Glutamatergic neuron (in vitro differentiated cells): ENCODE data around the gene HS3ST2. TPM values are rescaled to one million over a fixed set of nuclear protein-coding genes. Genes with fewer than 3 reads are reported as not detected.

Source experiments
- DNase-seq: peaks from one replicate; pipeline ENCODE4 v3.0.0; 2022
- H3K27ac Mint-ChIP-seq: one replicate; pipeline ENCODE4 v1.8.0; 2020; ENCODE audit warnings: mild to moderate bottlenecking, mixed read lengths, inconsistent platforms; ENCODE audit not compliant: unreplicated experiment
- H3K27me3 Mint-ChIP-seq: one replicate; pipeline ENCODE4 v1.8.0; 2020; ENCODE audit warnings: mild to moderate bottlenecking, moderate library complexity, mixed read lengths, inconsistent platforms; ENCODE audit not compliant: unreplicated experiment
- H3K36me3 Mint-ChIP-seq: one replicate; pipeline ENCODE4 v1.8.0; 2020; ENCODE audit warnings: mild to moderate bottlenecking, mixed read lengths, inconsistent platforms; ENCODE audit not compliant: unreplicated experiment
- H3K4me1 Mint-ChIP-seq: one replicate; pipeline ENCODE4 v1.8.0; 2020; ENCODE audit warnings: mild to moderate bottlenecking, low read depth, mixed read lengths, inconsistent platforms; ENCODE audit not compliant: unreplicated experiment
- H3K4me3 Mint-ChIP-seq: one replicate; pipeline ENCODE4 v1.8.0; 2020; ENCODE audit warnings: mild to moderate bottlenecking, mixed read lengths, inconsistent platforms; ENCODE audit not compliant: unreplicated experiment
- H3K9me3 Mint-ChIP-seq: one replicate; pipeline ENCODE4 v1.8.0; 2020; ENCODE audit warnings: mild to moderate bottlenecking, moderate library complexity, mixed read lengths, inconsistent platforms; ENCODE audit not compliant: unreplicated experiment
- total RNA-seq: library from RNA; stranded (reverse); fragmentation: NEBNext Ultra II Directional; extraction: Animal tissue kit (Norgen Biotek cat#: 25700); gene quantifications from one replicate; pipeline ENCODE4 v1.2.1, GENCODE V29; 2021; ENCODE audit not compliant: unreplicated experiment
- TF ChIP-seq, protein P1 (sequence below): fragments of 200-600 bp; sonication (generic); IDR thresholded peaks from one replicate; pipeline ENCODE4 v1.5.0; 2021; ENCODE audit not compliant: partially characterized antibody, unreplicated experiment

HS3ST2 gene
- total RNA-seq, 1 donor from 2014 or later = 32.5 TPM

DNA sequence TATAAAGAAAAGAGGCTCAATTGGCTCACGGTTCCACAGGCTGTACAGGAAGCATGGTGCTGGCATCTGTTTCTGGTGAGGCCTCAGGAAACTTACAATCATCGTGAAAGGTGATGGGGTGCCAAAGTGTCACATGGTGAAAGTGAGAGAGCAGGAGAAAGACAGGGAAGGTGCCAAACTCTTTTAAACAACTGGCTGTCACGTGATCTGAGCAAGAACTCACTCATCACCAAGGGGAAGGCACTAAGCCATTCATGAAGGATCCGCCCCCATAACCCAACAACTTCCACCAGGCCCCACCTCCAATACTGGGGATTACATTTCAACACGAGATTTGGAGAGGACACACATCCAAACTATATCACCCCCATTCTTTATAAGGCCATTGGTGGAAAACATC lies 28.4 kb upstream of the HS3ST2 start:
- Mint-ChIP-seq H3K27me3 (peaks cover 6% of the 10 kb centered on the region), H3K36me3 (no peaks in the 10 kb centered on the region), H3K27ac (no peak overlapping the region), H3K9me3 (no peaks in the 10 kb centered on the region), H3K4me3 (no peak overlapping the region), H3K4me1 (peaks cover 19% of the 10 kb centered on the region)
- TF ChIP-seq, protein P1, sequence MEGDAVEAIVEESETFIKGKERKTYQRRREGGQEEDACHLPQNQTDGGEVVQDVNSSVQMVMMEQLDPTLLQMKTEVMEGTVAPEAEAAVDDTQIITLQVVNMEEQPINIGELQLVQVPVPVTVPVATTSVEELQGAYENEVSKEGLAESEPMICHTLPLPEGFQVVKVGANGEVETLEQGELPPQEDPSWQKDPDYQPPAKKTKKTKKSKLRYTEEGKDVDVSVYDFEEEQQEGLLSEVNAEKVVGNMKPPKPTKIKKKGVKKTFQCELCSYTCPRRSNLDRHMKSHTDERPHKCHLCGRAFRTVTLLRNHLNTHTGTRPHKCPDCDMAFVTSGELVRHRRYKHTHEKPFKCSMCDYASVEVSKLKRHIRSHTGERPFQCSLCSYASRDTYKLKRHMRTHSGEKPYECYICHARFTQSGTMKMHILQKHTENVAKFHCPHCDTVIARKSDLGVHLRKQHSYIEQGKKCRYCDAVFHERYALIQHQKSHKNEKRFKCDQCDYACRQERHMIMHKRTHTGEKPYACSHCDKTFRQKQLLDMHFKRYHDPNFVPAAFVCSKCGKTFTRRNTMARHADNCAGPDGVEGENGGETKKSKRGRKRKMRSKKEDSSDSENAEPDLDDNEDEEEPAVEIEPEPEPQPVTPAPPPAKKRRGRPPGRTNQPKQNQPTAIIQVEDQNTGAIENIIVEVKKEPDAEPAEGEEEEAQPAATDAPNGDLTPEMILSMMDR = no peak
- DNase-seq = no peak

GRCh38 chr16:22786284-22786683 lies 27.7 kb upstream of the HS3ST2 start:
- no peak for DNase-seq
- Mint-ChIP-seq H3K9me3 (no peaks in the 10 kb centered on the region), H3K4me1 (peaks cover 19% of the 10 kb centered on the region), H3K4me3 (no peak overlapping the region), H3K27ac (no peak overlapping the region), H3K36me3 (no peaks in the 10 kb centered on the region), H3K27me3 (peaks cover 6% of the 10 kb centered on the region)
- TF ChIP-seq, protein P1 = no peak

- Mint-ChIP-seq H3K27ac (no peak overlapping the region), H3K4me1 (peaks cover 14% of the 10 kb centered on the region), H3K4me3 (no peak overlapping the region), H3K9me3 (no peaks in the 10 kb centered on the region), H3K27me3 (peaks cover 6% of the 10 kb centered on the region), H3K36me3 (no peaks in the 10 kb centered on the region)
- no peak for DNase-seq
- TF ChIP-seq, protein P1 = no peak
Observed at GRCh38 chr16:22786691-22787090, 27.3 kb upstream of the HS3ST2 start.

DNA sequence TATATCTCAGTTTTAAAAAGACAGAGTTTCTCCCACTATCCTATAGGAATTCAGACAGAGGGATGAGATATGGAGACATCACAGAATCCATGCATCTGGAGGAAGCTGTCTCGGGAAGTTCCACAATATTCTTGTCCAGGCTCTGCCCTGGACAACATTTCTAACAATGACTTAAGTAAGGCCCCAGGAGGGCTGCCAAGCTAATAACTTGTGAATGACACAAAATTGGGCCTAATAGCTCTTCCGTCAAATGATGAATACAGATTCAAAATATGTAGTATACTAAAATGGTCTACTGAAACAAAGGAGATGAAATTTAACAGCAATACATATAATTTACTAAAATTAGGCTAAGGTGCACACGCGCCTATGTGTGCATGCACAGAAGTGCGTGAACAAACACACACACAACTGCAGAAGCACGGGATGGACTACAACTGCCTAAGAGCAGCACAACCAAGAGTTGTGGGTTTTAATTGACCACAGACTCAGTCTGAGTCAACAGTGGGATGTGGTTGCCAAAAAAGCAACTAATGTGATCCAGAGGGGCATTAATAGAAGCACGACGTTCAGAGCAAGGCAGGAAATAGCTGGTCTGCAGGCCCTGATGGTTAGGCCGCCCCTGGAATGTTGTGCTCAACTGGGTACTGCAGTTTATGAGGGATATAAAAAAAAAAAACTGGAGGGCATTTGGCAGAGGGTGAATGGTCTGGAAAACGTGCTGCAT lies 26.3 kb upstream of the HS3ST2 start:
- Mint-ChIP-seq H3K9me3 (no peaks in the 10 kb centered on the region), H3K36me3 (peaks cover 4% of the 10 kb centered on the region), H3K4me1 (peaks cover 6% of the 10 kb centered on the region), H3K27ac (no peak overlapping the region), H3K27me3 (peaks cover 6% of the 10 kb centered on the region), H3K4me3 (no peak overlapping the region)
- no peak for DNase-seq
- TF ChIP-seq, protein P1 = no peak

GRCh38 chr16:22788193-22788530 lies 25.8 kb upstream of the HS3ST2 start:
- DNase-seq = no peak
- peaks cover 4% of the 10 kb centered on the region for H3K36me3 Mint-ChIP-seq
- no peak overlapping the region for H3K27ac Mint-ChIP-seq
- no peak overlapping the region for H3K4me3 Mint-ChIP-seq
- H3K4me1 Mint-ChIP-seq = peaks cover 6% of the 10 kb centered on the region
- TF ChIP-seq, protein P1 = no peak
- H3K9me3 Mint-ChIP-seq = no peaks in the 10 kb centered on the region
- H3K27me3 Mint-ChIP-seq = peaks cover 6% of the 10 kb centered on the region
